Ovary (tissue), 9 donors: ENCODE data around the gene EPS8. TPM values are rescaled to one million over a fixed set of nuclear protein-coding genes. Genes with fewer than 3 reads are reported as not detected.

Experiments used
- DNase-seq, 5 donors: peaks; one replicate each; pipeline ENCODE4 v3.0.0-alpha.2; 2019 to 2020
- H3K27ac ChIP-seq, 2 donors: fragments of 200-600 bp; one replicate each; pipeline versions ENCODE4 v1.5.1 to v1.8.0; 2019 to 2022
- H3K27me3 ChIP-seq: fragments of 200-600 bp; one replicate; pipeline ENCODE4 v1.8.0; 2022
- H3K36me3 ChIP-seq: fragments of 200-600 bp; sonication (generic); one replicate; pipeline ENCODE4 v1.5.1; 2019
- H3K4me1 ChIP-seq: one replicate; pipeline ENCODE4 v1.8.1; 2013; ENCODE audit warnings: mild to moderate bottlenecking, moderate library complexity; ENCODE audit not compliant: insufficient read depth
- H3K4me3 ChIP-seq: fragments of 200-600 bp; sonication (generic); one replicate; pipeline ENCODE4 v1.5.1; 2017
- H3K9me3 ChIP-seq, 2 donors: fragments of 200-600 bp in 1 of 2; sonication (generic) in 1 of 2; one replicate each; pipeline versions ENCODE4 v1.5.1 to v1.8.1; 2013 to 2019; ENCODE audit warnings: mild to moderate bottlenecking in 1 of 2, moderate library complexity in 1 of 2
- EP300 ChIP-seq: sonication (generic); formaldehyde crosslinking; IDR thresholded peaks from one replicate; pipeline ENCODE4 v1.6.1; 2017; ENCODE audit warnings: antibody characterized with exemption
- POLR2A ChIP-seq: fragments of 450-650 bp; IDR thresholded peaks from one replicate; pipeline ENCODE4 v1.6.1; 2017; ENCODE audit warnings: antibody characterized with exemption, mild to moderate bottlenecking, moderate library complexity
- WGBS, 3 donors: extraction: QIAGEN DNeasy Blood & Tissue Kit in 1 of 3; methylation state at CpG; one replicate each; pipeline versions ENCODE4 v1.1.5 to v1.1.7; 2013 to 2017; 5-methylcytosine and 5-hydroxymethylcytosine counted together
- intact Hi-C, 4 donors: fragments of 100-400 bp; cut with DNase I; formaldehyde crosslinking; loops; one replicate each; pipeline versions ENCODE4 v1.11.0 to v1.15.1; 2022 to 2023
- polyA plus RNA-seq, 2 donors: library from polyadenylated mRNA; stranded (reverse); fragments of 200-250 nt in 1 of 2; fragments of 350-450 nt in 1 of 2; fragmentation: Illumina TruSeq in 1 of 2; extraction: RNeasy Lipid Tissue Mini Kit (QIAGEN cat#74804) in 1 of 2; gene quantifications; one replicate each; pipeline ENCODE4 v1.2.3, GENCODE V29; 2013 to 2014
- total RNA-seq, 7 donors: library from RNA; depleted of rRNA in 2 of 7; stranded (reverse); fragments of >200 nt in 2 of 7; fragmentation: NEBNext Ultra II Directional in 3 of 7; extraction: Animal tissue kit (Norgen Biotek cat#: 25700) in 3 of 7; gene quantifications; one replicate each; pipeline versions ENCODE4 v1.1.0 to v1.2.4, GENCODE V29; 2016 to 2023
- TF ChIP-seq, protein P1 (sequence below), 3 donors: fragments of 450-650 bp in 2 of 3; fragments of 200-600 bp in 1 of 3; IDR thresholded peaks; one replicate each; pipeline versions ENCODE4 v1.5.1 to v1.8.0; 2016 to 2022; ENCODE audit warnings: antibody characterized with exemption in 3 of 3, mild to moderate bottlenecking in 1 of 3
- donor health status: DM: no; HTN: no; CAD: no; lungs with moderate emphysema.
- donor health status: DM: no; HTN: no; CAD: no.
- donor health status: Bipolar disorder and iron deficiency.
- donor health status: DM: yes; HTN: yes; CAD: no.
- donor health status: DM: no; HTN: no; CAD: no.
- donor health status: DM: yes; HTN: yes; CAD: no.

The EPS8 gene
- total and polyA plus RNA-seq, 9 donors = 56.2 to 94.9 (median 77.4) TPM

DNA sequence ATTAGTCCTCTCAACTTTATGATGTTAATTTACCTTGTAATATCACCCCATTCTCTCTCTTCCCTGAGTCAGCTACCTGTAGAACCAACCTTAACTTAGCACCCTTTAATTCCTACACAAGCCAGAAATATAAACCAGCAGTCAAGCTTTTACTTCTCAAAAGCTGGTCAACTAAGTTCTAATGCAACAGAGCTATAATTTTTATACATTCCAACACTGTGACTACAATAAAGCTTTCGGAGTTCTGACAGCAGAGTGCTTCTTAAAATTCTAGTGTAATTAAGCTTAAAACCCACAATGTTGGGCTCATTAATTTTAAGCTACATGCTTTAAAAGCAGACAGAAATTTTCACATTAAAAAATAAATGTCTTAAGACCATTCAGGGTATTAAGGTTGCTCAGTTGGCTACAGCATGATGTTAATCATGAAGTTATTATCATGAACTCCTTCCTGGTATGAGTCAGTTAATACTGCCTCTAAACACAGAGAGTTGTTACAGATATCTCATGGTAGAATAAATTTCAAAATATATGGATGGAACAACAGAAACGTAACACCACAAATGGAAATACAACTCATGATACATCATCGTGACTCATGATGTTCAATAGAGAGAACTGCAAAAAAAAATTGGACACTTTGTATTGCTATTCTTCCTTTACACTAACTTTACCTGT is 126.7 kb downstream of the EPS8 start:
- no peaks in the 10 kb centered on the region for H3K36me3 ChIP-seq
- WGBS, 3 donors = 73 to 88% (median 73%) methylated on average over 3 of the region's 3 CpGs
- no peaks in the 10 kb centered on the region for H3K9me3 ChIP-seq

DNA sequence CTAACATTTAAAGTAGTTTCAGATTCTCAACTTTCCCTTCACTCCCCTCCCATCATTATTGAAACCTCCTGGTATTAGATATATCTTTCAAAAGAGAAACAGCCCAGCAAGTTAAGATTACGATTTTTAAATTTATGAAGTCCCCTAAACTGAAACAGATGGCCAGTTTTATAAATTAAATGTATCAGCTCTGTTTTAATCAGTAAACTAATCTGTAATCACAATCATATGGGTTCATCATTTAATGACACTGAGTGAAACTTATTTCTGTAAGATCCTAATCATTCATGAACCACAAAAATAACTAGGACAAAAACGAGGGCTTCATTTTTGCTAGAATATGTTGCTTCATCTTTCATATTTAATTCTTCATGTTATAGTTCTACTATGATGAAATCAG is 137.8 kb downstream of the EPS8 start:
- Histone ChIP-seq H3K4me3 (no peak overlapping the region), H3K27me3 (no peaks in the 10 kb centered on the region), H3K36me3 (no peaks in the 10 kb centered on the region), H3K27ac (no peak overlapping the region), H3K4me1 (peaks cover 5% of the 10 kb centered on the region), H3K9me3 (no peaks in the 10 kb centered on the region)
- intact Hi-C loops = no loop called here
- no peak for DNase-seq
- no peak for TF ChIP-seq EP300
- TF ChIP-seq POLR2A = no peak
- TF ChIP-seq, protein P1, sequence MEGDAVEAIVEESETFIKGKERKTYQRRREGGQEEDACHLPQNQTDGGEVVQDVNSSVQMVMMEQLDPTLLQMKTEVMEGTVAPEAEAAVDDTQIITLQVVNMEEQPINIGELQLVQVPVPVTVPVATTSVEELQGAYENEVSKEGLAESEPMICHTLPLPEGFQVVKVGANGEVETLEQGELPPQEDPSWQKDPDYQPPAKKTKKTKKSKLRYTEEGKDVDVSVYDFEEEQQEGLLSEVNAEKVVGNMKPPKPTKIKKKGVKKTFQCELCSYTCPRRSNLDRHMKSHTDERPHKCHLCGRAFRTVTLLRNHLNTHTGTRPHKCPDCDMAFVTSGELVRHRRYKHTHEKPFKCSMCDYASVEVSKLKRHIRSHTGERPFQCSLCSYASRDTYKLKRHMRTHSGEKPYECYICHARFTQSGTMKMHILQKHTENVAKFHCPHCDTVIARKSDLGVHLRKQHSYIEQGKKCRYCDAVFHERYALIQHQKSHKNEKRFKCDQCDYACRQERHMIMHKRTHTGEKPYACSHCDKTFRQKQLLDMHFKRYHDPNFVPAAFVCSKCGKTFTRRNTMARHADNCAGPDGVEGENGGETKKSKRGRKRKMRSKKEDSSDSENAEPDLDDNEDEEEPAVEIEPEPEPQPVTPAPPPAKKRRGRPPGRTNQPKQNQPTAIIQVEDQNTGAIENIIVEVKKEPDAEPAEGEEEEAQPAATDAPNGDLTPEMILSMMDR (IDR thresholded peaks at IDR 0.05) = no peak
- WGBS, 3 donors = 69 to 74% (median 70%) methylated on average over 2 of the region's 2 CpGs

More for the DNA sequence above, 126.7 kb downstream of the EPS8 start:
- no peak for DNase-seq
- H3K4me1 ChIP-seq = no peaks in the 10 kb centered on the region
- TF ChIP-seq EP300 (no peak), POLR2A (no peak)
- TF ChIP-seq, protein P1 (IDR thresholded peaks at IDR 0.05) = no peak
- H3K4me3 ChIP-seq = no peak overlapping the region
- no peak overlapping the region for H3K27ac ChIP-seq
- no peaks in the 10 kb centered on the region for H3K27me3 ChIP-seq
- intact Hi-C loops = no loop called here

DNA sequence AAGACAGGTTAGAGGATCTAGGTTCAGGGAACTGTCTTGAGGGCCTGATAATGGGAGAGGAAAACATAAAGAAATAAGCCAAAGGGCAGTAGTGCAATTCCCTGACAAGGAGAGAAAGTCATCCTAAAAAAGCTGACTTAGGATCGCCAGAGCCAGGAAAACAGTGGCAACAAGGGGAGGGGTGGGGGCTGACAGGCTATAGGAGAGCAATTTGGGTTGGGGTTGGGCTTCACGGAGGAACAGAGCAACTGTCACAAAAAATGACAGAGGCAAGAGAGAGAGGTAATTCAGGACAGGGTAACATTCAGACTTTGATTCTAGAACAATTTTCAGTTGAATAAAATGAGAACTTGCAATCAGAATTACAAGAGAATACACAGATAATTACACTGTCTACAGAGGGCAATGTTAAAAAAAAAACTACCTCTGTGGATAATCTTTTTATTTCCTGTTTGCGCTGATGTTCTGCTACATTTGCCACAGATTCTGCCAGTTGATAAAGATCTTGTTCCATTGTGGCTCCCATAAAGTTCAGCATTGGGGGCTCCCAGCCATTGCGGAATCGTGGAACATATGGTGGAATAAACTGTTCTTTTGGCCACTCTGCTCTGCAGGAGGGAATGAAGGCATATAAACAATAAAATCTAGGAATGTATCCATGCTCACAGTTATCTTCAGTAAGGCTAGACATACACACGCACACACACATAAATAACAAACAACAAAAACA is 138.6 kb downstream of the EPS8 start:
- H3K27ac ChIP-seq = peak overlapping the region in 1 of 2 donors; percentile 17
- peaks cover 5% of the 10 kb centered on the region for H3K4me1 ChIP-seq
- intact Hi-C loops = no loop called here
- H3K4me3 ChIP-seq = no peak overlapping the region
- H3K9me3 ChIP-seq = no peaks in the 10 kb centered on the region
- 50 to 74% (median 59%) methylated on average over 6 of the region's 6 CpGs for WGBS, 3 donors
- TF ChIP-seq POLR2A = no peak
- no peak for TF ChIP-seq EP300
- TF ChIP-seq, protein P1 (IDR thresholded peaks at IDR 0.05) = no peak
- H3K36me3 ChIP-seq = no peaks in the 10 kb centered on the region
- DNase-seq = no peak
- H3K27me3 ChIP-seq = no peaks in the 10 kb centered on the region

DNA sequence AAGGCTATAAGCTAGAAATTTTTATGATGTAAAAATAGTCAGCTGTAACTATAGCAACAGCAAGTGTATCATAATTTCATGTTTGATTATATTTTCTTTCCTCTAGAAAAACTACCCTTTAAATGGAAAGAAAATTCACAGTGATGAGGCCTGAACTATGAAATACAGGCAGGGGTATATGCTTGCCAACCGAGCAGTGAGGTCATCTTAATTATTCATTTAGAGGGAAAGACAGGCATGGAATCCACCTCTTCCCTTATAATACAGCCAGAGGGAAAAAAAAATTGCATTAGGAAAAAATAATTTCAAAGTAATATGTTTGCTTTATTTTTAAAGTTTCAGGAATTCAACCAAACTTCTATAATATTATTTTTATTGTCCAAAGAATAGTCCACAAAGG is 139.8 kb downstream of the EPS8 start:
- Histone ChIP-seq H3K9me3 (no peaks in the 10 kb centered on the region), H3K27ac (no peak overlapping the region), H3K4me1 (peaks cover 5% of the 10 kb centered on the region), H3K27me3 (no peaks in the 10 kb centered on the region), H3K4me3 (no peak overlapping the region), H3K36me3 (no peaks in the 10 kb centered on the region)
- 29 to 47% (median 38%) methylated on average over 1 of the region's 1 CpG for WGBS, 3 donors
- no peak for DNase-seq
- intact Hi-C loops = no loop called here
- TF ChIP-seq, protein P1 (IDR thresholded peaks at IDR 0.05) = no peak
- TF ChIP-seq EP300 (no peak), POLR2A (no peak)
